IMR-90 (cell line): Measurements from ENCODE around the gene CD27. TPM values are rescaled to one million over a fixed set of nuclear protein-coding genes. Genes with fewer than 3 reads are reported as not detected.
A peak's percentile ranks its signal among the peaks of the same experiment; 100 is the strongest.

ENCODE experiments used
- ATAC-seq: fragments of 200-7000 bp; cut with Tn5 transposase; 2 replicates; pipeline ENCODE4 v1.9.1; 2020; ENCODE audit warnings: low read depth, mild to moderate bottlenecking, moderate library complexity
- BruUV-seq: library from RNA; stranded (reverse); fragments of 400-500 nt; replicated peaks from 2 replicates; lab custom pipeline; 2021; lab: Mats Ljungman, UMichigan
- CTCF ChIA-PET: fragments of 300-600 bp; formaldehyde crosslinking; extraction: SDS; loops from one replicate; lab custom pipeline; 2021; ENCODE audit warnings: antibody characterized with exemption; lab: Yijun Ruan, JAX
- POLR2A ChIA-PET: fragments of 300-600 bp; sonication (Branson Sonifier 250); formaldehyde crosslinking; loops from one replicate; lab custom pipeline; 2022; ENCODE audit warnings: antibody characterized with exemption; ENCODE audit not compliant: unreplicated experiment; lab: Charles Lee
- DNase-seq: peaks from one replicate; pipeline ENCODE4 v3.0.0; 2013
- H2AFZ ChIP-seq: replicated peaks from 2 replicates; pipeline ENCODE3; 2013; ENCODE audit warnings: low read length, mild to moderate bottlenecking; ENCODE audit not compliant: poor library complexity
- H2AK5ac ChIP-seq: 2 replicates; pipeline ENCODE4 v1.6.1; 2013; ENCODE audit warnings: low read depth, low read length, inconsistent platforms
- H2AK9ac ChIP-seq: replicated peaks from 2 replicates; pipeline ENCODE3; 2013; ENCODE audit warnings: mild to moderate bottlenecking, low read depth, low read length, moderate library complexity; ENCODE audit not compliant: poor library complexity
- H2BK120ac ChIP-seq: 2 replicates; pipeline ENCODE4 v1.6.1; 2013; ENCODE audit warnings: low read depth, low read length, inconsistent platforms
- H2BK15ac ChIP-seq: 3 replicates; pipeline ENCODE4 v1.6.1; 2013; ENCODE audit warnings: low read depth, low read length, inconsistent platforms
- H2BK20ac ChIP-seq: 2 replicates; pipeline ENCODE4 v1.6.1; 2013; ENCODE audit warnings: low read depth, mild to moderate bottlenecking, inconsistent platforms, low read length, moderate library complexity
- H2BK5ac ChIP-seq: 2 replicates; pipeline ENCODE4 v1.6.1; 2013; ENCODE audit warnings: mild to moderate bottlenecking, low read depth, low read length, inconsistent platforms; ENCODE audit not compliant: poor library complexity, severe bottlenecking
- H3K14ac ChIP-seq: replicated peaks from 2 replicates; pipeline ENCODE4 v1.6.1; 2013; ENCODE audit warnings: low read depth, low read length, inconsistent platforms
- H3K18ac ChIP-seq: 2 replicates; pipeline ENCODE4 v1.6.1; 2013; ENCODE audit warnings: low read depth, low read length, control low read depth
- H3K23ac ChIP-seq: 2 replicates; pipeline ENCODE4 v1.6.1; 2013; ENCODE audit warnings: low read depth, low read length, inconsistent platforms
- H3K27ac ChIP-seq: 2 replicates; pipeline ENCODE4 v1.5.1; 2013; ENCODE audit warnings: mild to moderate bottlenecking, control low read depth, low read length; ENCODE audit not compliant: insufficient read depth
- H3K27me3 ChIP-seq: 2 replicates; pipeline ENCODE4 v1.6.1; 2013; ENCODE audit warnings: low read length; ENCODE audit not compliant: control insufficient read depth, insufficient read depth
- H3K36me3 ChIP-seq: 2 replicates; pipeline ENCODE4 v1.6.1; 2013; ENCODE audit warnings: low read length, mixed read lengths; ENCODE audit not compliant: control insufficient read depth, insufficient read depth
- H3K4ac ChIP-seq: 2 replicates; pipeline ENCODE4 v1.6.1; 2013; ENCODE audit warnings: low read depth, low read length, inconsistent platforms
- H3K4me1 ChIP-seq: 2 replicates; pipeline ENCODE4 v1.6.1; 2013; ENCODE audit warnings: low read length, mixed read lengths; ENCODE audit not compliant: control insufficient read depth, insufficient read depth
- H3K4me2 ChIP-seq: 2 replicates; pipeline ENCODE4 v1.6.1; 2013; ENCODE audit warnings: low read depth, mild to moderate bottlenecking, control low read depth, low read length, moderate library complexity
- H3K4me3 ChIP-seq: 2 replicates; pipeline ENCODE4 v1.5.1; 2013; ENCODE audit warnings: low read depth, mild to moderate bottlenecking, control low read depth, low read length, moderate library complexity; ENCODE audit not compliant: insufficient read depth
- H3K56ac ChIP-seq: 2 replicates; pipeline ENCODE4 v1.6.1; 2013; ENCODE audit warnings: low read length, inconsistent platforms; ENCODE audit not compliant: insufficient read depth; ENCODE audit errors: extremely low read depth
- H3K79me1 ChIP-seq, 2 experiments: 2 replicates each; pipeline ENCODE4 v1.6.1; 2013; ENCODE audit warnings: low read length in 2 of 2, inconsistent platforms in 1 of 2, low read depth in 1 of 2
- H3K9ac ChIP-seq: 2 replicates; pipeline ENCODE4 v1.6.1; 2013; ENCODE audit warnings: low read depth, low read length, control low read depth
- H3K9me1 ChIP-seq: 2 replicates; pipeline ENCODE4 v1.6.1; 2013; ENCODE audit warnings: low read length, inconsistent platforms; ENCODE audit not compliant: insufficient read depth
- H3K9me3 ChIP-seq: 2 replicates; pipeline ENCODE4 v1.6.1; 2013; ENCODE audit warnings: low read length; ENCODE audit not compliant: control insufficient read depth, insufficient read depth
- H4K20me1 ChIP-seq: 2 replicates; pipeline ENCODE4 v1.6.1; 2013; ENCODE audit warnings: low read length, inconsistent platforms; ENCODE audit not compliant: insufficient read depth
- H4K5ac ChIP-seq: 2 replicates; pipeline ENCODE4 v1.6.1; 2013; ENCODE audit warnings: mild to moderate bottlenecking, low read depth, low read length, control low read depth
- H4K8ac ChIP-seq, 2 experiments: 2 replicates each; pipeline ENCODE4 v1.6.1; 2013; ENCODE audit warnings: low read depth in 2 of 2, low read length in 2 of 2, control low read depth in 1 of 2, inconsistent platforms in 1 of 2
- H4K91ac ChIP-seq: 2 replicates; pipeline ENCODE4 v1.6.1; 2013; ENCODE audit warnings: low read depth, low read length, inconsistent platforms; ENCODE audit not compliant: insufficient read depth
- FOS ChIP-seq: fragments of 150-350 bp; IDR thresholded peaks from 2 replicates; pipeline ENCODE4 v1.6.1; 2016; ENCODE audit warnings: low read depth, low read length
- RAD21 ChIP-seq: IDR thresholded peaks from 2 replicates; pipeline ENCODE4 v1.6.1; 2012; ENCODE audit warnings: low read length, improper control_type of control experiment
- SMC3 ChIP-seq: fragments of 150-350 bp; IDR thresholded peaks from 2 replicates; pipeline ENCODE4 v1.6.1; 2016; ENCODE audit warnings: low read depth, mild to moderate bottlenecking, antibody characterized with exemption, low read length, moderate library complexity
- WGBS, 2 experiments: methylation state at CpG; one replicate each; pipeline versions ENCODE4 v1.1.5 to v1.1.7; 2013; ENCODE audit warnings: missing lambda C conversion rate in 2 of 2; ENCODE audit not compliant: insufficient read length in 1 of 2; ENCODE audit errors: extremely low coverage in 2 of 2; 5-methylcytosine and 5-hydroxymethylcytosine counted together
- dilution Hi-C: fragments of 300-500 bp; cut with HindIII; formaldehyde crosslinking; loops from one replicate; pipeline ENCODE4 v1.14.3; 2018; ENCODE audit warnings: low sequenced_read_pairs; ENCODE audit not compliant: unreplicated experiment
- in situ Hi-C: fragments of 300-500 bp; cut with MboI; formaldehyde crosslinking; loops from 3 replicates; pipeline ENCODE4 v1.14.3; 2019; ENCODE audit warnings: low sequenced_read_pairs, inconsistent platforms, mixed read lengths
- intact Hi-C: fragments of 100-400 bp; cut with micrococcal nuclease; formaldehyde crosslinking; loops from 2 replicates; pipeline ENCODE4 v1.10.0; 2022
- polyA plus RNA-seq, 3 experiments: library from polyadenylated mRNA; depleted of rRNA; stranded (reverse); fragments of >200 nt; gene quantifications; 2 replicates each; pipeline ENCODE4 v1.2.3, GENCODE V29; 2012; ENCODE audit warnings: low replicate concordance in 1 of 3
- total RNA-seq: library from RNA; depleted of rRNA; stranded (reverse); fragments of >200 nt; gene quantifications from 2 replicates; pipeline ENCODE4 v1.2.3, GENCODE V29; 2012
- TF ChIP-seq, protein P1 (sequence below): conservative IDR thresholded peaks from 2 replicates; pipeline ENCODE4 v1.5.1; 2012; ENCODE audit warnings: mild to moderate bottlenecking, low read depth, low read length, improper control_type of control experiment

CD27 gene
- total and polyA plus RNA-seq, 2 of the 4 experiments (the other 2 are of a cell fraction) = 0.07 TPM; not detected in 1

DNA sequence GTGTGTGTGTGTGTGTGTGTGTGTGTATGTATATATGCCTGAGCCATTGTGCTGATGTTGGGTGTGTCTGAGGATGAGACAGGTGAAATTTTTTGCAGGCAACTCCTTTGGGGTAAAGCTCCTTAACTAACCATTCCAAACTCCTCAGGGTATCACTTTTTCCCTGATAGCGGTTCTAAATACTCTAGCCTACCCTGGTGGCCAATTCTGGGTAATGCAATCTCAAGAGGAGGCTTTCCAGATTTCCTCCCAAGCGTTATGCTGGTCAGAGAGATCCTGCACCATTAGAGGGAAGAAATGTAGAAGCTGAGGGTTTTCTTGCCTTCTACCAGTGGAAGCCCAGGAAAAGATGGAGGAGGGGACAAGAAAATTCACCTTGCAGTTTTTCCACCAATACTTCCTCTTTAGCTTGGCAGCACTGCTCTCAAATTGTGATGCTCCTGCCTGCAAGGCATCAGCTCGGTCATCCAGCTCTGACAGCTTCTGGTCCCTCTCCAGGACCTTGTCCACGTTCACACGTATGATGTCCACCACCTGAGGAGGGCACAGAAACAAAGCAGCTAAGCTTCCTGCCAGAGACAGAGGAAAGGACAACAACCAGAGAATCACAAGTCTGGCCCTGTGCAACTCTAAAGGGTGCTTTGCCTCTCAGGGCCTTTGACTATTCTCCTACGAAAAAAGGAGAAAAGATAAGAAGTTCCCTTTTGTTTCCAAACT, 20.9 kb downstream of the CD27 start:
- no peak overlapping the region for H2AFZ ChIP-seq
- CTCF ChIA-PET = interaction anchor here (0.6 to 1.6 kb wide), 14 partner anchors 9 to 143 kb away, joined by 3 to 8 read pairs (median 4); partner anchors contain the start of gene TAPBPL
- H3K4ac ChIP-seq = no peak overlapping the region
- peak; percentile 72 for ATAC-seq
- no peak overlapping the region for H2BK15ac ChIP-seq
- H3K14ac ChIP-seq = no peak overlapping the region
- H3K27me3 ChIP-seq = no peaks in the 10 kb centered on the region
- dilution Hi-C loops (no loop called here), in situ Hi-C loops (loop anchor here (25.0 kb wide), 1 partner anchor 278 kb away; no protein-coding TSS in a partner anchor), intact Hi-C loops (loop anchor here (1.0 to 5.0 kb wide), 5 partner anchors 35 to 268 kb away; no protein-coding TSS in a partner anchor)
- H3K23ac ChIP-seq = no peak overlapping the region
- H4K5ac ChIP-seq = no peak overlapping the region
- no peak overlapping the region for H3K4me2 ChIP-seq
- H2BK5ac ChIP-seq = no peak overlapping the region
- no peak overlapping the region for H3K4me3 ChIP-seq
- peaks cover 16 to 45% of the 10 kb centered on the region in 2 experiments for H3K79me1 ChIP-seq
- peaks cover 4% of the 10 kb centered on the region for H3K4me1 ChIP-seq
- no peak overlapping the region for H3K18ac ChIP-seq
- BruUV-seq = no TSS peak
- POLR2A ChIA-PET = interaction anchor here (0.6 to 0.9 kb wide), 2 partner anchors 69 to 170 kb away, joined by 3 read pairs; partner anchors contain the start of gene GAPDH
- WGBS, 2 experiments = 82% methylated on average over 2 of the region's 6 CpGs; no CpG with 5 or more reads in 1 of the 2 experiments
- peak; percentile 77 for DNase-seq
- TF ChIP-seq, protein P1, sequence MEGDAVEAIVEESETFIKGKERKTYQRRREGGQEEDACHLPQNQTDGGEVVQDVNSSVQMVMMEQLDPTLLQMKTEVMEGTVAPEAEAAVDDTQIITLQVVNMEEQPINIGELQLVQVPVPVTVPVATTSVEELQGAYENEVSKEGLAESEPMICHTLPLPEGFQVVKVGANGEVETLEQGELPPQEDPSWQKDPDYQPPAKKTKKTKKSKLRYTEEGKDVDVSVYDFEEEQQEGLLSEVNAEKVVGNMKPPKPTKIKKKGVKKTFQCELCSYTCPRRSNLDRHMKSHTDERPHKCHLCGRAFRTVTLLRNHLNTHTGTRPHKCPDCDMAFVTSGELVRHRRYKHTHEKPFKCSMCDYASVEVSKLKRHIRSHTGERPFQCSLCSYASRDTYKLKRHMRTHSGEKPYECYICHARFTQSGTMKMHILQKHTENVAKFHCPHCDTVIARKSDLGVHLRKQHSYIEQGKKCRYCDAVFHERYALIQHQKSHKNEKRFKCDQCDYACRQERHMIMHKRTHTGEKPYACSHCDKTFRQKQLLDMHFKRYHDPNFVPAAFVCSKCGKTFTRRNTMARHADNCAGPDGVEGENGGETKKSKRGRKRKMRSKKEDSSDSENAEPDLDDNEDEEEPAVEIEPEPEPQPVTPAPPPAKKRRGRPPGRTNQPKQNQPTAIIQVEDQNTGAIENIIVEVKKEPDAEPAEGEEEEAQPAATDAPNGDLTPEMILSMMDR = peak; percentile 93
- TF ChIP-seq FOS = no peak
- peak; percentile 96 for TF ChIP-seq RAD21
- peak; percentile 94 for TF ChIP-seq SMC3
- no peak overlapping the region for H2BK120ac ChIP-seq
- no peak overlapping the region for H2BK20ac ChIP-seq
- H4K20me1 ChIP-seq = peaks cover 15% of the 10 kb centered on the region
- no peak overlapping the region for H3K9ac ChIP-seq
- H3K9me3 ChIP-seq = no peaks in the 10 kb centered on the region
- no peak overlapping the region for H3K27ac ChIP-seq
- peaks cover 10% of the 10 kb centered on the region; the same call in 1 of the 2 replicates for H3K9me1 ChIP-seq
- no peak overlapping the region for H4K8ac ChIP-seq
- no peak overlapping the region for H4K91ac ChIP-seq
- no peak overlapping the region for H3K56ac ChIP-seq
- 0 out of 2 replicates have a peak overlapping the region, but pooled peaks have one; percentile 63 for H2AK5ac ChIP-seq
- H2AK9ac ChIP-seq = no peak overlapping the region
- peaks cover 48% of the 10 kb centered on the region for H3K36me3 ChIP-seq
